ENCODE results near the gene C2CD2. TPM values are rescaled to one million over a fixed set of nuclear protein-coding genes. Genes with fewer than 3 reads are reported as not detected.

The C2CD2 gene
- total and polyA plus RNA-seq, 2 of the 8 experiments (the other 6 are each of a cell fraction or from before 2014, with no cell fraction given), result 10.4 to 13.0 TPM

- no peak overlapping the region for H3K27ac ChIP-seq (ENCODE audit: low read depth, low read length)
- no peak overlapping the region for H3K23ac ChIP-seq (ENCODE audit: insufficient read length)
- H2BK15ac ChIP-seq (ENCODE audit: low read length), result no peak overlapping the region
- no peak overlapping the region for H4K5ac ChIP-seq (ENCODE audit: insufficient read length, low read depth, low read length)
- no peak overlapping the region for H4K91ac ChIP-seq (replicated peaks; ENCODE audit: insufficient read length, low read length)
- no peak overlapping the region for H3K4ac ChIP-seq (replicated peaks; ENCODE audit: insufficient read length, low read depth, low read length)
- no peak for FAIRE-seq
- no peak overlapping the region for H3K56ac ChIP-seq (replicated peaks; ENCODE audit: insufficient read length, low read depth, low read length)
- peaks cover 0 to 5% of the 10 kb centered on the region in 2 experiments for H4K20me1 ChIP-seq (replicated peaks in 1 of 2; ENCODE audit: control insufficient read depth in 1 of 2, insufficient read depth in 2 of 2, low read length in 2 of 2)
- no peak overlapping the region for H2BK20ac ChIP-seq (ENCODE audit: low read length)
- no peak overlapping the region for H3K4me3 ChIP-seq (ENCODE audit: extremely low read depth in 1 of 4, insufficient read depth in 2 of 4, low read depth in 3 of 4, low read length in 4 of 4)
- ChIA-PET POLR2A (ENCODE audit: partially characterized antibody) (interaction anchor here (0.9 to 1.7 kb wide), 7 partner anchors 8 to 74 kb away, joined by 3 to 6 read pairs (median 4); no protein-coding TSS in a partner anchor), CTCF (ENCODE audit: partially characterized antibody) (interaction anchor here (0.9 to 2.1 kb wide), 9 partner anchors 9 to 297 kb away, joined by 3 to 8 read pairs (median 3); no protein-coding TSS in a partner anchor)
- no peak overlapping the region for H2BK120ac ChIP-seq (replicated peaks; ENCODE audit: low read depth, low read length)
- DNase-seq (ENCODE audit: low read depth in 1 of 2, low spot score in 2 of 2), result no peak
- no peaks in the 10 kb centered on the region for H3K27me3 ChIP-seq (replicated peaks in 1 of 4; ENCODE audit: control insufficient read depth in 3 of 4, extremely low read depth in 1 of 4, insufficient read depth in 3 of 4, low read length in 3 of 4)
- no peak overlapping the region for H2AFZ ChIP-seq (ENCODE audit: low read length)
- no peak overlapping the region for H2BK12ac ChIP-seq (ENCODE audit: low read depth, low read length)
- H2BK5ac ChIP-seq (ENCODE audit: low read depth, low read length), result no peak overlapping the region
- H3K79me2 ChIP-seq (ENCODE audit: control insufficient read depth in 1 of 2, insufficient read depth in 2 of 2, low read length in 2 of 2), result peaks cover 0 to 36% of the 10 kb centered on the region in 2 experiments; a peak in 2 of 4 replicates
- H3K4me2 ChIP-seq (ENCODE audit: insufficient read depth in 1 of 2, low read depth in 2 of 2, low read length in 2 of 2), result peak overlapping the region in 1 of 2 experiments; percentile 68; a peak in 1 of 4 replicates
- peak overlapping the region; percentile 69; the same call in 1 of the 2 replicates for H4K8ac ChIP-seq (ENCODE audit: extremely low read depth, insufficient read depth, low read length)
- no peak overlapping the region for H3K14ac ChIP-seq (ENCODE audit: insufficient read length)
- 96% methylated on average over 11 of the region's 11 CpGs; no CpG with 5 or more reads in 1 of the 2 experiments for WGBS, 2 experiments (ENCODE audit: extremely low coverage in 1 of 2, insufficient coverage in 1 of 2, insufficient read length in 1 of 2, insufficient replicate concordance in 2 of 2, low coverage in 1 of 2, low lambda C conversion rate in 2 of 2, missing lambda C conversion rate in 1 of 2)
- H2AK5ac ChIP-seq (ENCODE audit: low read depth, low read length), result no peak overlapping the region
- H3K18ac ChIP-seq (ENCODE audit: extremely low read depth, low read length), result no peak overlapping the region
- peaks cover 2% of the 10 kb centered on the region; the same call in 1 of the 2 replicates for H3K79me1 ChIP-seq (ENCODE audit: low read depth, low read length)
- H3K4me1 ChIP-seq (replicated peaks in 1 of 4; ENCODE audit: control insufficient read depth in 3 of 4, insufficient read depth in 4 of 4, low read length in 3 of 4), result peaks cover 0 to 6% (median 0%) of the 10 kb centered on the region in 4 experiments; a peak in 4 of 7 replicates
- peaks cover 4% of the 10 kb centered on the region; the same call in 1 of the 2 replicates for H3K23me2 ChIP-seq (ENCODE audit: low read depth, low read length)
- no peaks in the 10 kb centered on the region for H3K9me3 ChIP-seq (ENCODE audit: insufficient read depth in 2 of 2, low read depth in 1 of 2, low read length in 1 of 2)
- no peak overlapping the region for H3K9ac ChIP-seq (replicated peaks in 1 of 4; ENCODE audit: extremely low read depth in 1 of 4, low read depth in 3 of 4, low read length in 3 of 4)
- H3K36me3 ChIP-seq (ENCODE audit: control insufficient read depth in 2 of 4, insufficient read depth in 4 of 4, low read length in 3 of 4), result no peaks in the 10 kb centered on the region
- TF ChIP-seq CHD1 (IDR thresholded peaks at IDR 0.05; ENCODE audit: low read depth, low read length) (no peak), CEBPB (IDR thresholded peaks at IDR 0.05; ENCODE audit: low read depth, low read length) (no peak), ZNF274 (IDR thresholded peaks at IDR 0.05; ENCODE audit: borderline replicate concordance, extremely low read depth, low read length) (no peak), POLR2AphosphoS5 (IDR thresholded peaks at IDR 0.05; ENCODE audit: low read depth, low read length) (no peak), TAF7 (optimal IDR thresholded peaks at IDR 0.05; ENCODE audit: borderline replicate concordance, low read depth, low read length) (no peak), HDAC2 (IDR thresholded peaks at IDR 0.05; ENCODE audit: borderline replicate concordance in 1 of 2, low read depth in 2 of 2, low read length in 2 of 2) (no peak), SP2 (IDR thresholded peaks at IDR 0.05; ENCODE audit: low read length) (no peak), BACH1 (IDR thresholded peaks at IDR 0.05; ENCODE audit: low read length) (no peak), RNF2 (IDR thresholded peaks at IDR 0.05; ENCODE audit: borderline replicate concordance, low read depth, low read length, missing control alignments, poor library complexity, severe bottlenecking) (no peak), CREB1 (IDR thresholded peaks at IDR 0.05) (no peak), BRCA1 (IDR thresholded peaks at IDR 0.05; ENCODE audit: low read depth, low read length) (no peak), HDAC6 (IDR thresholded peaks at IDR 0.05; ENCODE audit: low read depth, low read length) (no peak)
These were observed 76.7 kb downstream of the C2CD2 start for GRCh38 chr21:41876928-41877652.
